Adrenal gland (tissue), 12 donors: ENCODE data around the gene DOCK1. TPM values are rescaled to one million over a fixed set of nuclear protein-coding genes. Genes with fewer than 3 reads are reported as not detected.

Experiments
- DNase-seq, 7 donors: peaks; one replicate each; pipeline ENCODE4 v3.0.0-alpha.2; 2019 to 2020
- H3K27ac ChIP-seq, 5 donors: fragments of 200-600 bp; sonication (generic) in 4 of 5; 1 replicate in 3 of 5; 2 replicates in 2 of 5; pipeline versions ENCODE4 v1.5.1 to v1.8.0; 2016 to 2020; ENCODE audit warnings: mild to moderate bottlenecking in 1 of 5
- H3K27me3 ChIP-seq: fragments of 200-600 bp; 2 replicates; pipeline ENCODE4 v1.8.0; 2021
- H3K36me3 ChIP-seq, 2 donors: fragments of 200-600 bp; replicated peaks in 1 of 2; 1 replicate in 1 of 2; 2 replicates in 1 of 2; pipeline versions ENCODE4 v1.5.1 to v1.8.0; 2018 to 2022
- H3K4me1 ChIP-seq, 2 donors: fragments of 200-600 bp; replicated peaks in 1 of 2; 1 replicate in 1 of 2; 2 replicates in 1 of 2; pipeline versions ENCODE4 v1.5.1 to v1.8.0; 2018 to 2021
- H3K4me3 ChIP-seq, 4 donors: fragments of 200-600 bp; sonication (generic) in 3 of 4; one replicate each; pipeline ENCODE4 v1.5.1; 2016 to 2018
- H3K9me3 ChIP-seq, 3 donors: fragments of 200-600 bp; sonication (generic) in 1 of 3; replicated peaks in 1 of 3; 1 replicate in 2 of 3; 2 replicates in 1 of 3; pipeline versions ENCODE4 v1.5.1 to v1.8.0; 2016 to 2021
- CTCF ChIP-seq, 6 experiments: fragments of 450-650 bp in 4 of 6; fragments of 200-600 bp in 2 of 6; sonication (generic) in 1 of 6; IDR thresholded peaks; 1 replicate in 5 of 6; 2 replicates in 1 of 6; pipeline versions ENCODE4 v1.5.1 to v1.8.0; 2016 to 2021; ENCODE audit warnings: antibody characterized with exemption in 6 of 6, mild to moderate bottlenecking in 2 of 6, moderate library complexity in 1 of 6
- POLR2A ChIP-seq, 2 donors: fragments of 450-650 bp; IDR thresholded peaks; one replicate each; pipeline ENCODE4 v1.6.1; 2017; ENCODE audit warnings: antibody characterized with exemption in 2 of 2, mild to moderate bottlenecking in 2 of 2, moderate library complexity in 1 of 2
- WGBS, 4 donors: extraction: QIAGEN DNeasy Blood & Tissue Kit in 2 of 4; methylation state at CpG; one replicate each; pipeline versions ENCODE4 v1.1.5 to v1.1.7; 2013 to 2017; 5-methylcytosine and 5-hydroxymethylcytosine counted together
- intact Hi-C, 2 donors: fragments of 100-400 bp; cut with DNase I; formaldehyde crosslinking; loops; one replicate each; pipeline versions ENCODE4 v1.14.1 to v1.15.0; 2022 to 2023
- polyA plus RNA-seq, 3 donors: library from polyadenylated mRNA; stranded (reverse); fragments of 200-250 nt in 2 of 3; fragments of 350-450 nt in 1 of 3; fragmentation: Illumina TruSeq in 1 of 3; extraction: RNeasy Lipid Tissue Mini Kit (QIAGEN cat#74804) in 1 of 3; gene quantifications; one replicate each; pipeline ENCODE4 v1.2.3, GENCODE V29; 2013 to 2014
- total RNA-seq, 9 donors: library from RNA; depleted of rRNA in 4 of 9; stranded (reverse); fragments of >200 nt in 4 of 9; fragments of 120-200 nt in 1 of 9; fragmentation: NEBNext Ultra II Directional in 1 of 9; extraction: Animal tissue kit (Norgen Biotek cat#: 25700) in 1 of 9; gene quantifications; one replicate each; pipeline versions ENCODE4 v1.1.0 to v1.2.4, GENCODE V29; 2013 to 2023
- donor health status: healthy with polysubstance abuse.
- donor health status: Bipolar disorder and iron deficiency.
- donor health status: DM: yes; HTN: yes; CAD: no.
- donor health status: DM: no; HTN: no; CAD: no.
- donor health status: DM: no; HTN: no; CAD: no.
- donor health status: DM: yes; HTN: yes; CAD: no.

The DOCK1 gene
- total and polyA plus RNA-seq, 12 donors: 8.1 to 30.4 (median 21.6) TPM

DNA sequence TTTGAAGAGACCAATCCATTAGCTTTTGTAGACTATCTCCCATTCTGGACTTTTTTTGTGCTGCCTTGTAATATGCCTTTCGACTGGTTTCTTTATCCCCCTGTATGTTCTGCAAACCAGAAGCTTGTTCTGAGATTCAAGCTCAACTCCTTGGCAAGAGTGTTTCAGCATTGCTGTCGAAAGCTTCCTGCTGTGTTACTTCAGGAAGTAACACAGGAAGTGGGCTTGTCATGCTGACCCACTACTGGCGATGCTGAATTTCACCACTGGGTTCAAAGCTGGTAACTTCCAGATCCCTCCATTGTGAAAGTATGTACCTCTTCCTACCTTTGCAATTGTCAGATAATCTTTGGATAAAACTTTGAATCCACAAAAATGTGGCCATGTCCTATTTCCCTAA, 349.0 kb downstream of the DOCK1 start:
- no peaks in the 10 kb centered on the region for H3K4me1 ChIP-seq
- intact Hi-C loops: no loop called here
- DNase-seq: peak in 1 of 7 donors; percentile 4
- no peak overlapping the region for H3K27ac ChIP-seq
- 22 to 71% (median 40%) methylated on average over 3 of the region's 3 CpGs for WGBS, 4 donors
- H3K9me3 ChIP-seq: no peaks in the 10 kb centered on the region
- H3K4me3 ChIP-seq: no peak overlapping the region
- H3K36me3 ChIP-seq: no peaks in the 10 kb centered on the region
- no peak for TF ChIP-seq CTCF (IDR thresholded peaks at IDR 0.05)
- no peak for TF ChIP-seq POLR2A (IDR thresholded peaks at IDR 0.05)
- H3K27me3 ChIP-seq: no peaks in the 10 kb centered on the region

GRCh38 chr10:127257395-127257794, 352.2 kb downstream of the DOCK1 start:
- Histone ChIP-seq H3K4me1 (no peaks in the 10 kb centered on the region), H3K27me3 (no peaks in the 10 kb centered on the region), H3K4me3 (no peak overlapping the region), H3K9me3 (no peaks in the 10 kb centered on the region), H3K36me3 (no peaks in the 10 kb centered on the region), H3K27ac (no peak overlapping the region)
- 72 to 85% (median 83%) methylated on average over 8 of the region's 8 CpGs for WGBS, 4 donors
- no peak for DNase-seq
- TF ChIP-seq POLR2A (IDR thresholded peaks at IDR 0.05) (no peak), CTCF (IDR thresholded peaks at IDR 0.05) (no peak)
- intact Hi-C loops: no loop called here

- 92 to 98% (median 93%) methylated on average over 9 to 11 of the region's 11 CpGs for WGBS, 4 donors
- Histone ChIP-seq H3K4me3 (no peak overlapping the region), H3K27me3 (no peaks in the 10 kb centered on the region), H3K27ac (no peak overlapping the region), H3K36me3 (no peaks in the 10 kb centered on the region), H3K9me3 (no peaks in the 10 kb centered on the region), H3K4me1 (no peaks in the 10 kb centered on the region)
- intact Hi-C loops: no loop called here
- TF ChIP-seq CTCF (IDR thresholded peaks at IDR 0.05) (no peak), POLR2A (IDR thresholded peaks at IDR 0.05) (no peak)
- DNase-seq: no peak
Measured at GRCh38 chr10:127259347-127259746, 354.1 kb downstream of the DOCK1 start.

GRCh38 chr10:127262606-127263005, 357.4 kb downstream of the DOCK1 start:
- no peaks in the 10 kb centered on the region for H3K4me1 ChIP-seq
- DNase-seq: no peak
- TF ChIP-seq POLR2A (IDR thresholded peaks at IDR 0.05) (no peak), CTCF (IDR thresholded peaks at IDR 0.05) (no peak)
- H3K27me3 ChIP-seq: no peaks in the 10 kb centered on the region
- H3K4me3 ChIP-seq: no peak overlapping the region
- H3K27ac ChIP-seq: no peak overlapping the region
- no peaks in the 10 kb centered on the region for H3K9me3 ChIP-seq
- 92 to 97% (median 95%) methylated on average over 6 to 7 of the region's 7 CpGs for WGBS, 4 donors
- H3K36me3 ChIP-seq: no peaks in the 10 kb centered on the region
- intact Hi-C loops: no loop called here
